GM23338 (cell line): ENCODE results near the gene TMEM127. TPM values are rescaled to one million over a fixed set of nuclear protein-coding genes. Genes with fewer than 3 reads are reported as not detected.

Source experiments
- ATAC-seq: fragments of 200-7000 bp; cut with Tn5 transposase; 3 replicates; pipeline ENCODE4 v1.9.1; 2020
- DNase-seq: peaks from one replicate; pipeline ENCODE4 v3.0.0-alpha.2; 2015; ENCODE audit warnings: low spot score
- H2AFZ ChIP-seq: fragments of 200-600 bp; sonication (generic); 2 replicates; pipeline ENCODE4 v1.8.0; 2016; ENCODE audit warnings: antibody characterized with exemption, mild to moderate bottlenecking, moderate library complexity
- H3F3A ChIP-seq: fragments of 200-600 bp; sonication (generic); replicated peaks from 2 replicates; pipeline ENCODE4 v1.8.0; 2017; ENCODE audit warnings: antibody characterized with exemption, mixed run types, low read depth
- H3K27ac ChIP-seq: fragments of 200-600 bp; sonication (generic); 2 replicates; pipeline ENCODE4 v1.6.1; 2016; ENCODE audit warnings: low read depth
- H3K27me3 ChIP-seq: fragments of 200-600 bp; sonication (generic); 2 replicates; pipeline ENCODE4 v1.8.0; 2016; ENCODE audit warnings: mild to moderate bottlenecking, mixed run types, moderate library complexity; ENCODE audit not compliant: insufficient read depth
- H3K36me3 ChIP-seq: fragments of 200-600 bp; sonication (generic); 2 replicates; pipeline ENCODE4 v1.8.0; 2016; ENCODE audit warnings: mild to moderate bottlenecking; ENCODE audit not compliant: insufficient read depth
- H3K4me1 ChIP-seq: fragments of 200-600 bp; sonication (generic); 2 replicates; pipeline ENCODE4 v1.8.0; 2016; ENCODE audit warnings: mild to moderate bottlenecking, moderate library complexity; ENCODE audit not compliant: insufficient read depth
- H3K4me2 ChIP-seq: fragments of 200-600 bp; sonication (generic); 2 replicates; pipeline ENCODE4 v1.7.1; 2017; ENCODE audit warnings: mixed run types
- H3K4me3 ChIP-seq: fragments of 200-600 bp; sonication (generic); 2 replicates; pipeline ENCODE4 v1.6.1; 2016; ENCODE audit warnings: mixed run types
- H3K79me2 ChIP-seq: fragments of 200-600 bp; sonication (generic); replicated peaks from 2 replicates; pipeline ENCODE4 v1.8.0; 2017; ENCODE audit warnings: mild to moderate bottlenecking; ENCODE audit not compliant: insufficient read depth
- H3K9me2 ChIP-seq: fragments of 200-600 bp; sonication (generic); 2 replicates; pipeline ENCODE4 v1.8.0; 2017; ENCODE audit not compliant: insufficient read depth
- H4K20me1 ChIP-seq: fragments of 200-600 bp; sonication (generic); replicated peaks from 2 replicates; pipeline ENCODE4 v1.8.0; 2017; ENCODE audit warnings: mild to moderate bottlenecking; ENCODE audit not compliant: insufficient read depth
- H3K27ac Mint-ChIP-seq: 2 replicates; pipeline ENCODE4 v1.8.0; 2020; ENCODE audit warnings: inconsistent platforms, mild to moderate bottlenecking, moderate library complexity, mixed read lengths
- H3K27me3 Mint-ChIP-seq: 3 replicates; pipeline ENCODE4 v1.8.0; 2022; ENCODE audit warnings: low read depth, mild to moderate bottlenecking, moderate library complexity, mixed read lengths, inconsistent platforms; ENCODE audit not compliant: insufficient read depth, poor library complexity
- H3K36me3 Mint-ChIP-seq: 3 replicates; pipeline ENCODE4 v1.8.0; 2021; ENCODE audit warnings: low read depth, mild to moderate bottlenecking, inconsistent platforms, moderate library complexity, mixed read lengths
- H3K4me1 Mint-ChIP-seq: 3 replicates; pipeline ENCODE4 v1.8.0; 2020; ENCODE audit warnings: mild to moderate bottlenecking, inconsistent platforms, mixed read lengths
- H3K4me3 Mint-ChIP-seq: 3 replicates; pipeline ENCODE4 v1.8.0; 2021; ENCODE audit warnings: moderate library complexity, mild to moderate bottlenecking, inconsistent platforms, mixed read lengths
- H3K9me3 Mint-ChIP-seq: 3 replicates; pipeline ENCODE4 v1.8.0; 2020; ENCODE audit warnings: moderate library complexity, mild to moderate bottlenecking, inconsistent platforms, mixed read lengths
- EZH2 ChIP-seq: fragments of 200-600 bp; sonication (generic); IDR thresholded peaks from one replicate; pipeline ENCODE4 v1.8.0; 2017; ENCODE audit warnings: antibody characterized with exemption, mild to moderate bottlenecking, low read depth; ENCODE audit not compliant: unreplicated experiment
- polyA plus RNA-seq: library from polyadenylated mRNA; unstranded; fragments of >200 nt; fragmentation: Nextera tagmentation; extraction: Ambion mirVana; gene quantifications from 2 replicates; pipeline ENCODE4 v1.2.1, GENCODE V29; 2016
- total RNA-seq: library from RNA; depleted of rRNA; stranded (reverse); fragments of >200 nt; shearing (Covaris generic); gene quantifications from 2 replicates; pipeline ENCODE4 v1.2.3, GENCODE V29; 2014
- TF ChIP-seq, protein P1 (sequence below): fragments of 250-450 bp; sonication (Bioruptor Pico); IDR thresholded peaks from 2 replicates; pipeline ENCODE4 v1.5.0; 2020; ENCODE audit warnings: mild to moderate bottlenecking, moderate library complexity
- TF ChIP-seq, protein P2 (sequence below): IDR thresholded peaks from one replicate; pipeline ENCODE4 v1.6.1; 2018; ENCODE audit warnings: antibody characterized with exemption; ENCODE audit not compliant: unreplicated experiment
- TF ChIP-seq, protein P3 (sequence below): IDR thresholded peaks from 2 replicates; pipeline ENCODE4 v1.6.1; 2016; ENCODE audit warnings: antibody characterized with exemption

Gene TMEM127
- total and polyA plus RNA-seq, 2 experiments from 2014 or later: 4.9 to 19.9 TPM

DNA sequence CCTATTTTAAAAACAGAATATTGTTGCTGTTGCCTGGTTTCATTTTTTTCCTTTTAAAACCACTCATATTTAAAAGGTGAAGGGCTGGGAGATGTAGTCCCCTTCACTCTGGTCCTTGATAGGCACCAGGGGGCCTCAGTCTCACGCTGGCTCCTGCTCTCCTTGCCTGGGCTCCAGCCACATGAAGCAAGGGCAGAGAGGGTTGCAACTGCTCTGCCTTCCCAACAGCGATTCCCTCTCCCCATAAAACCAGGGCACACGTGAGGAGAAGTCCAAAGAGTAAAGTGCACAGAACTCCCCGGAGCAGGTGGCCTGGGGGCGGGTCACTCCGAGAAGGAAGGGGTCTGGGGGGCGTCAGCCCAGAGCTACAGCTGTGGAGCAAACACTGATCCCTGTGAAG lies 12.8 kb downstream of the TMEM127 start (continued):
- TF ChIP-seq, protein P1, sequence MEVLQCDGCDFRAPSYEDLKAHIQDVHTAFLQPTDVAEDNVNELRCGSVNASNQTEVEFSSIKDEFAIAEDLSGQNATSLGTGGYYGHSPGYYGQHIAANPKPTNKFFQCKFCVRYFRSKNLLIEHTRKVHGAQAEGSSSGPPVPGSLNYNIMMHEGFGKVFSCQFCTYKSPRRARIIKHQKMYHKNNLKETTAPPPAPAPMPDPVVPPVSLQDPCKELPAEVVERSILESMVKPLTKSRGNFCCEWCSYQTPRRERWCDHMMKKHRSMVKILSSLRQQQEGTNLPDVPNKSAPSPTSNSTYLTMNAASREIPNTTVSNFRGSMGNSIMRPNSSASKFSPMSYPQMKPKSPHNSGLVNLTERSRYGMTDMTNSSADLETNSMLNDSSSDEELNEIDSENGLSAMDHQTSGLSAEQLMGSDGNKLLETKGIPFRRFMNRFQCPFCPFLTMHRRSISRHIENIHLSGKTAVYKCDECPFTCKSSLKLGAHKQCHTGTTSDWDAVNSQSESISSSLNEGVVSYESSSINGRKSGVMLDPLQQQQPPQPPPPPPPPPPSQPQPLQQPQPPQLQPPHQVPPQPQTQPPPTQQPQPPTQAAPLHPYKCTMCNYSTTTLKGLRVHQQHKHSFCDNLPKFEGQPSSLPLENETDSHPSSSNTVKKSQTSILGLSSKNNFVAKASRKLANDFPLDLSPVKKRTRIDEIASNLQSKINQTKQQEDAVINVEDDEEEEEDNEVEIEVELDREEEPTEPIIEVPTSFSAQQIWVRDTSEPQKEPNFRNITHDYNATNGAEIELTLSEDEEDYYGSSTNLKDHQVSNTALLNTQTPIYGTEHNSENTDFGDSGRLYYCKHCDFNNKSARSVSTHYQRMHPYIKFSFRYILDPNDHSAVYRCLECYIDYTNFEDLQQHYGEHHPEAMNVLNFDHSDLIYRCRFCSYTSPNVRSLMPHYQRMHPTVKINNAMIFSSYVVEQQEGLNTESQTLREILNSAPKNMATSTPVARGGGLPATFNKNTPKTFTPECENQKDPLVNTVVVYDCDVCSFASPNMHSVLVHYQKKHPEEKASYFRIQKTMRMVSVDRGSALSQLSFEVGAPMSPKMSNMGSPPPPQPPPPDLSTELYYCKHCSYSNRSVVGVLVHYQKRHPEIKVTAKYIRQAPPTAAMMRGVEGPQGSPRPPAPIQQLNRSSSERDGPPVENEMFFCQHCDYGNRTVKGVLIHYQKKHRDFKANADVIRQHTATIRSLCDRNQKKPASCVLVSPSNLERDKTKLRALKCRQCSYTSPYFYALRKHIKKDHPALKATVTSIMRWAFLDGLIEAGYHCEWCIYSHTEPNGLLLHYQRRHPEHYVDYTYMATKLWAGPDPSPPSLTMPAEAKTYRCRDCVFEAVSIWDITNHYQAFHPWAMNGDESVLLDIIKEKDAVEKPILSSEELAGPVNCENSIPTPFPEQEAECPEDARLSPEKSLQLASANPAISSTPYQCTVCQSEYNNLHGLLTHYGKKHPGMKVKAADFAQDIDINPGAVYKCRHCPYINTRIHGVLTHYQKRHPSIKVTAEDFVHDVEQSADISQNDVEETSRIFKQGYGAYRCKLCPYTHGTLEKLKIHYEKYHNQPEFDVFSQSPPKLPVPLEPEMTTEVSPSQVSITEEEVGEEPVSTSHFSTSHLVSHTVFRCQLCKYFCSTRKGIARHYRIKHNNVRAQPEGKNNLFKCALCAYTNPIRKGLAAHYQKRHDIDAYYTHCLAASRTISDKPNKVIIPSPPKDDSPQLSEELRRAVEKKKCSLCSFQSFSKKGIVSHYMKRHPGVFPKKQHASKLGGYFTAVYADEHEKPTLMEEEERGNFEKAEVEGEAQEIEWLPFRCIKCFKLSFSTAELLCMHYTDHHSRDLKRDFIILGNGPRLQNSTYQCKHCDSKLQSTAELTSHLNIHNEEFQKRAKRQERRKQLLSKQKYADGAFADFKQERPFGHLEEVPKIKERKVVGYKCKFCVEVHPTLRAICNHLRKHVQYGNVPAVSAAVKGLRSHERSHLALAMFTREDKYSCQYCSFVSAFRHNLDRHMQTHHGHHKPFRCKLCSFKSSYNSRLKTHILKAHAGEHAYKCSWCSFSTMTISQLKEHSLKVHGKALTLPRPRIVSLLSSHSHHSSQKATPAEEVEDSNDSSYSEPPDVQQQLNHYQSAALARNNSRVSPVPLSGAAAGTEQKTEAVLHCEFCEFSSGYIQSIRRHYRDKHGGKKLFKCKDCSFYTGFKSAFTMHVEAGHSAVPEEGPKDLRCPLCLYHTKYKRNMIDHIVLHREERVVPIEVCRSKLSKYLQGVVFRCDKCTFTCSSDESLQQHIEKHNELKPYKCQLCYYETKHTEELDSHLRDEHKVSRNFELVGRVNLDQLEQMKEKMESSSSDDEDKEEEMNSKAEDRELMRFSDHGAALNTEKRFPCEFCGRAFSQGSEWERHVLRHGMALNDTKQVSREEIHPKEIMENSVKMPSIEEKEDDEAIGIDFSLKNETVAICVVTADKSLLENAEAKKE: no peak

DNA sequence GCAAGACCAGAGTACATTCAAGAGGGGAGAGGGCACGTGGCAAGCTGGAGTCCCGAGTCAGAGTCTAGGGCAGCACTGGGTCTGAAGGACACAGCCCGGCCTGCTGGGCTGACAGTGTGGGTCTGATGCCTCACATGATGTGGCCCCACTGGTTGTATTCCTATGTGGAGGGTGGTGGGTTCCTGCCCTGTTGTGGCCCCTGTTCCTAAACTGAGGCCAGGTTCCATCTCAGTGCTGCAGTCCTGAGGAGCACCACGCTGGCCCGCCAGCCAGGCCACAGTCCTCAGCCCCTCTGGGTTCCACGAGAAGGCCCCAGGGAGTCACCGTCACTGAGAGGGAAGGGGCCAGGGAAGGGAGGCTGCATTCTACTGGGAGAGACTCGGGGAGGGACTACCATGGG lies 13.3 kb downstream of the TMEM127 start:
- Mint-ChIP-seq H3K4me1 (peaks cover 3% of the 10 kb centered on the region; the same call in 1 of the 3 replicates), H3K27ac (no peak overlapping the region), H3K4me3 (no peak overlapping the region), H3K27me3 (peaks cover 4% of the 10 kb centered on the region), H3K9me3 (no peaks in the 10 kb centered on the region), H3K36me3 (peaks cover 25% of the 10 kb centered on the region)
- no peaks in the 10 kb centered on the region; the same call in 1 of the 2 replicates for H3K79me2 ChIP-seq
- DNase-seq: no peak
- H3F3A ChIP-seq: no peaks in the 10 kb centered on the region
- no peak for ATAC-seq
- no peaks in the 10 kb centered on the region for H3K27me3 ChIP-seq
- peaks cover 8% of the 10 kb centered on the region; the same call in 1 of the 2 replicates for H3K36me3 ChIP-seq
- H3K9me2 ChIP-seq: no peaks in the 10 kb centered on the region
- H3K4me1 ChIP-seq: no peaks in the 10 kb centered on the region
- no peak overlapping the region for H2AFZ ChIP-seq
- no peak overlapping the region for H3K4me3 ChIP-seq
- no peak overlapping the region for H3K27ac ChIP-seq
- H4K20me1 ChIP-seq: no peaks in the 10 kb centered on the region; the same call in 1 of the 2 replicates
- H3K4me2 ChIP-seq: no peak overlapping the region
- TF ChIP-seq, protein P2, sequence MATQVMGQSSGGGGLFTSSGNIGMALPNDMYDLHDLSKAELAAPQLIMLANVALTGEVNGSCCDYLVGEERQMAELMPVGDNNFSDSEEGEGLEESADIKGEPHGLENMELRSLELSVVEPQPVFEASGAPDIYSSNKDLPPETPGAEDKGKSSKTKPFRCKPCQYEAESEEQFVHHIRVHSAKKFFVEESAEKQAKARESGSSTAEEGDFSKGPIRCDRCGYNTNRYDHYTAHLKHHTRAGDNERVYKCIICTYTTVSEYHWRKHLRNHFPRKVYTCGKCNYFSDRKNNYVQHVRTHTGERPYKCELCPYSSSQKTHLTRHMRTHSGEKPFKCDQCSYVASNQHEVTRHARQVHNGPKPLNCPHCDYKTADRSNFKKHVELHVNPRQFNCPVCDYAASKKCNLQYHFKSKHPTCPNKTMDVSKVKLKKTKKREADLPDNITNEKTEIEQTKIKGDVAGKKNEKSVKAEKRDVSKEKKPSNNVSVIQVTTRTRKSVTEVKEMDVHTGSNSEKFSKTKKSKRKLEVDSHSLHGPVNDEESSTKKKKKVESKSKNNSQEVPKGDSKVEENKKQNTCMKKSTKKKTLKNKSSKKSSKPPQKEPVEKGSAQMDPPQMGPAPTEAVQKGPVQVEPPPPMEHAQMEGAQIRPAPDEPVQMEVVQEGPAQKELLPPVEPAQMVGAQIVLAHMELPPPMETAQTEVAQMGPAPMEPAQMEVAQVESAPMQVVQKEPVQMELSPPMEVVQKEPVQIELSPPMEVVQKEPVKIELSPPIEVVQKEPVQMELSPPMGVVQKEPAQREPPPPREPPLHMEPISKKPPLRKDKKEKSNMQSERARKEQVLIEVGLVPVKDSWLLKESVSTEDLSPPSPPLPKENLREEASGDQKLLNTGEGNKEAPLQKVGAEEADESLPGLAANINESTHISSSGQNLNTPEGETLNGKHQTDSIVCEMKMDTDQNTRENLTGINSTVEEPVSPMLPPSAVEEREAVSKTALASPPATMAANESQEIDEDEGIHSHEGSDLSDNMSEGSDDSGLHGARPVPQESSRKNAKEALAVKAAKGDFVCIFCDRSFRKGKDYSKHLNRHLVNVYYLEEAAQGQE: no peak
- TF ChIP-seq, protein P3, sequence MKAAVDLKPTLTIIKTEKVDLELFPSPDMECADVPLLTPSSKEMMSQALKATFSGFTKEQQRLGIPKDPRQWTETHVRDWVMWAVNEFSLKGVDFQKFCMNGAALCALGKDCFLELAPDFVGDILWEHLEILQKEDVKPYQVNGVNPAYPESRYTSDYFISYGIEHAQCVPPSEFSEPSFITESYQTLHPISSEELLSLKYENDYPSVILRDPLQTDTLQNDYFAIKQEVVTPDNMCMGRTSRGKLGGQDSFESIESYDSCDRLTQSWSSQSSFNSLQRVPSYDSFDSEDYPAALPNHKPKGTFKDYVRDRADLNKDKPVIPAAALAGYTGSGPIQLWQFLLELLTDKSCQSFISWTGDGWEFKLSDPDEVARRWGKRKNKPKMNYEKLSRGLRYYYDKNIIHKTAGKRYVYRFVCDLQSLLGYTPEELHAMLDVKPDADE: no peak
- TF ChIP-seq, protein P1: no peak
- no peak for TF ChIP-seq EZH2
